Tibial nerve (tissue), 4 donors: Measurements from ENCODE around the gene ANGPTL8.

Experiments
- CTCF ChIP-seq, 5 experiments: fragments of 200-600 bp in 3 of 5; fragments of 450-650 bp in 2 of 5; sonication (generic) in 3 of 5; IDR thresholded peaks; one replicate each; pipeline ENCODE4 v1.5.1; 2016 to 2019; ENCODE audit warnings: antibody characterized with exemption in 5 of 5, mild to moderate bottlenecking in 3 of 5, moderate library complexity in 2 of 5
- EP300 ChIP-seq, 2 donors: sonication (generic); formaldehyde crosslinking; IDR thresholded peaks; one replicate each; pipeline ENCODE4 v1.6.1; 2017; ENCODE audit warnings: antibody characterized with exemption in 2 of 2, mild to moderate bottlenecking in 1 of 2

- no peak for TF ChIP-seq CTCF (IDR thresholded peaks at IDR 0.05)
- TF ChIP-seq EP300 (IDR thresholded peaks at IDR 0.05): no peak
Observed at GRCh38 chr19:11254666-11255065, 15.2 kb downstream of the ANGPTL8 start.
